Activated T-helper 17 cell treated with anti-CD3 and anti-CD28 coated beads, Interleukin-2, amount 50 U/mL, for 72 hours (primary cell): ENCODE results near the gene ANGPTL4. TPM values are rescaled to one million over a fixed set of nuclear protein-coding genes. Genes with fewer than 3 reads are reported as not detected.
"Not testable (repeated sequence)": the region's sequence is repeated elsewhere in the genome, so short reads cannot be mapped to it uniquely, and the experiment has no call there.

ENCODE experiments used
- ATAC-seq: fragments of 150-1000 bp; cut with Tn5 transposase; replicated peaks from 2 replicates; pipeline ENCODE4 v1.10.0; 2021; ENCODE audit warnings: mild to moderate bottlenecking, moderate library complexity
- H3K27ac Mint-ChIP-seq: one replicate; pipeline ENCODE4 v1.8.0; 2022; ENCODE audit warnings: mixed read lengths
- H3K27me3 Mint-ChIP-seq: one replicate; pipeline ENCODE4 v1.8.0; 2022; ENCODE audit warnings: mixed read lengths
- H3K36me3 Mint-ChIP-seq: one replicate; pipeline ENCODE4 v1.8.0; 2022; ENCODE audit warnings: low read depth, mild to moderate bottlenecking, mixed read lengths
- H3K4me1 Mint-ChIP-seq: one replicate; pipeline ENCODE4 v1.8.0; 2022; ENCODE audit warnings: mixed read lengths
- H3K4me3 Mint-ChIP-seq: one replicate; pipeline ENCODE4 v1.8.0; 2022; ENCODE audit warnings: mild to moderate bottlenecking, mixed read lengths
- H3K9me3 Mint-ChIP-seq: one replicate; pipeline ENCODE4 v1.8.0; 2022; ENCODE audit warnings: mixed read lengths
- total RNA-seq, 2 donors: library from RNA; stranded (reverse); gene quantifications; one replicate each; pipeline ENCODE4 v1.2.3, GENCODE V29; 2022

ANGPTL4 gene
- total RNA-seq, 2 donors from 2014 or later = 4.8 to 120 TPM

GRCh38 chr19:8367327-8368001, 3.5 kb downstream of the ANGPTL4 start:
- H3K9me3 Mint-ChIP-seq = no peaks in the 10 kb centered on the region
- peaks cover 76% of the 10 kb centered on the region for H3K36me3 Mint-ChIP-seq
- H3K4me3 Mint-ChIP-seq = peak overlapping the region; percentile 96
- ATAC-seq = no peak
- H3K27ac Mint-ChIP-seq = no peak overlapping the region
- peaks cover 12% of the 10 kb centered on the region for H3K4me1 Mint-ChIP-seq
- peaks cover 14% of the 10 kb centered on the region for H3K27me3 Mint-ChIP-seq

GRCh38 chr19:8370176-8371010, 6.4 kb downstream of the ANGPTL4 start:
- Mint-ChIP-seq H3K9me3 (no peaks in the 10 kb centered on the region), H3K27me3 (peaks cover 8% of the 10 kb centered on the region), H3K36me3 (peaks cover 67% of the 10 kb centered on the region), H3K27ac (no peak overlapping the region), H3K4me3 (no peak overlapping the region), H3K4me1 (peaks cover 6% of the 10 kb centered on the region)
- peak; percentile 8 for ATAC-seq

- no peak for ATAC-seq
- H3K27me3 Mint-ChIP-seq = peaks cover 4% of the 10 kb centered on the region
- H3K4me3 Mint-ChIP-seq = no peak overlapping the region
- H3K4me1 Mint-ChIP-seq = peaks cover 6% of the 10 kb centered on the region
- H3K27ac Mint-ChIP-seq = no peak overlapping the region
- peaks cover 61% of the 10 kb centered on the region for H3K36me3 Mint-ChIP-seq
- no peaks in the 10 kb centered on the region for H3K9me3 Mint-ChIP-seq
These were observed 7.3 kb downstream of the ANGPTL4 start for GRCh38 chr19:8371011-8371804.

DNA sequence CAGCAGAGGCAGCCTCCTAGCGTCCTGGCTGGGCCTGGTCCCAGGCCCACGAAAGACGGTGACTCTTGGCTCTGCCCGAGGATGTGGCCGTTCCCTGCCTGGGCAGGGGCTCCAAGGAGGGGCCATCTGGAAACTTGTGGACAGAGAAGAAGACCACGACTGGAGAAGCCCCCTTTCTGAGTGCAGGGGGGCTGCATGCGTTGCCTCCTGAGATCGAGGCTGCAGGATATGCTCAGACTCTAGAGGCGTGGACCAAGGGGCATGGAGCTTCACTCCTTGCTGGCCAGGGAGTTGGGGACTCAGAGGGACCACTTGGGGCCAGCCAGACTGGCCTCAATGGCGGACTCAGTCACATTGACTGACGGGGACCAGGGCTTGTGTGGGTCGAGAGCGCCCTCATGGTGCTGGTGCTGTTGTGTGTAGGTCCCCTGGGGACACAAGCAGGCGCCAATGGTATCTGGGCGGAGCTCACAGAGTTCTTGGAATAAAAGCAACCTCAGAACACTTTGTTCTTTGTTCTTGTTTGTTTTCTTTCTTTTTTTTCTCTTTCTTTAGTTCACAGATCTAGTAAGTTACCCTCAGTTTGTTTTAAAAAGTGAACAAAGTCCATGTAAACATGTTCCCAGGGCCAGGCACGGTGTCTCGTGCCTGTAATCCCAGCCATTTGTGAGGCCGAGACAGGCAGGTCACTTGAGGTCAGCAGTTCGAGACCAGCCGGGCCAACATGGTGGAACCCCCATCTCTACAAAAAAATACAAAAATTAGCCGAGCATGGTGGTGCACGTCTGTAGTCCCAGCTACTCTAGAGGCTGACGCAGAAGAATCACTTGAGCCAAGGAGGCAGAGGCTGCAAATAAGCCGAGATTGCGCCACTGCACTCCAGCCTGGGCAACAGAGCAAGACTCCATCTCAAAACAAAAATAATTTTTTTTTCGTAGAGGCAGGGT, 10.2 kb downstream of the ANGPTL4 start:
- Mint-ChIP-seq H3K27ac (no peak overlapping the region), H3K27me3 (no peaks in the 10 kb centered on the region), H3K36me3 (peaks cover 31% of the 10 kb centered on the region), H3K4me3 (no peak overlapping the region), H3K4me1 (no peaks in the 10 kb centered on the region), H3K9me3 (no peaks in the 10 kb centered on the region)
- peak; percentile 42 for ATAC-seq

GRCh38 chr19:8375766-8376165, 11.8 kb downstream of the ANGPTL4 start:
- H3K27me3 Mint-ChIP-seq, H3K27ac Mint-ChIP-seq: not testable (repeated sequence)
- H3K36me3 Mint-ChIP-seq = peaks cover 19% of the 10 kb centered on the region

GRCh38 chr19:8376373-8376974, 12.5 kb downstream of the ANGPTL4 start:
- H3K36me3 Mint-ChIP-seq = peaks cover 12% of the 10 kb centered on the region
- H3K27ac Mint-ChIP-seq, H3K4me3 Mint-ChIP-seq, H3K9me3 Mint-ChIP-seq, H3K4me1 Mint-ChIP-seq, ATAC-seq, H3K27me3 Mint-ChIP-seq: not testable (repeated sequence)

More at GRCh38 chr19:8375766-8376165, 11.8 kb downstream of the ANGPTL4 start:
- ATAC-seq, H3K9me3 Mint-ChIP-seq, H3K4me3 Mint-ChIP-seq, H3K4me1 Mint-ChIP-seq: not testable (repeated sequence)

DNA sequence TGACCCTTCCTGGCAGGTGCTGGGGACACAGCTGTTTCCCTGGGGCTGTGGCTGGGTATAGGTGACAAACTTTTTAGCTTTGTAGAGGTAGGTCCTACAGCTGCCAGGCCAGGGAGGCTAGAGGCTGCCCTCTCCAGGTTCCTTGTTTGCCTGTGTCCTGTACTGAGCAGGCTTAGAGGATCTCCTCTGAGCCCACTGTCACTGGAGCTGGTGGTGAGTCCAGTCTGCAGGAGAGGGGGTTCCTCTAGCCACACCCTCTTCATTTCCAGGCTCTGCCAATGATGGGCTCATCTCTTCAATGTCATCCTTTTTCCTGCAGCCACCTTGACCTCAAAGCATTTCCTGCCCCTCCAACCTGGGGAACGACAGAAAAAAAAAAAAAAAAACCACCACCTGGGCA, 13.6 kb downstream of the ANGPTL4 start:
- H3K27ac Mint-ChIP-seq = no peak overlapping the region
- H3K9me3 Mint-ChIP-seq = no peaks in the 10 kb centered on the region
- no peaks in the 10 kb centered on the region for H3K4me1 Mint-ChIP-seq
- no peaks in the 10 kb centered on the region for H3K27me3 Mint-ChIP-seq
- no peak overlapping the region for H3K4me3 Mint-ChIP-seq
- H3K36me3 Mint-ChIP-seq = peaks cover 5% of the 10 kb centered on the region
- ATAC-seq = no peak

DNA sequence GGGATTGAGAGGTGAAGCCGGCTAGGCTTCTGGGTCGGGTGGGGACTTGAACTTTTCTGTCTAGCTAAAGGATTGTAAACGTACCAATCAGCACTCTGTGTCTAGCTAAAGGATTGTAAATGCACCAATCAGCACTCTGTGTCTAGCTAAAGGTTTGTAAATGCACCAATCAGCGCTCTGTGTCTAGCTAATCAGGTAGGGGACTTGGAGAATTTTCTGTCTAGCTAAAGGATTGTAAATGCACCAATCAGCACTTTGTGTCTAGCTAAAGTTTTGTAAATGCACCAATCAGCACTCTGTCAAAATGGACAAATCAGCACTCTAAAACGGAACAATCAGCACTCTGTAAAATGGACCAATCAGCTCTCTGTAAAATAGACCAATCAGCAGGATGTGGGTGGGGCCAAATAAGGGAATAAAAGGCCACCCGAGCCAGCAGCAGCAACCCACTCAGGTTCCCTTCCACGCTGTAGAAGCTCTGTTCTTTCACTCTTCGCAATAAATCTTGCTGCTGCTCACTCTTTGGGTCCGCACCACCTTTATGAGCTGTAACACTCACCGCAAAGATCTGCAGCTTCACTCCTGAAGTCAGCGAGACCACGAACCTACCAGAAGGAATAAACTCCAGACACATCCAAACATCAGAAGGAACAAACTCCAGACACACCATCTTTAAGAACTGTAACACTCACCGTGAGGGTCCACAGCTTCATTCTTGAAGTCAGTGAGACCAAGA, 15.4 kb downstream of the ANGPTL4 start:
- H3K4me3 Mint-ChIP-seq = not testable (repeated sequence)

DNA sequence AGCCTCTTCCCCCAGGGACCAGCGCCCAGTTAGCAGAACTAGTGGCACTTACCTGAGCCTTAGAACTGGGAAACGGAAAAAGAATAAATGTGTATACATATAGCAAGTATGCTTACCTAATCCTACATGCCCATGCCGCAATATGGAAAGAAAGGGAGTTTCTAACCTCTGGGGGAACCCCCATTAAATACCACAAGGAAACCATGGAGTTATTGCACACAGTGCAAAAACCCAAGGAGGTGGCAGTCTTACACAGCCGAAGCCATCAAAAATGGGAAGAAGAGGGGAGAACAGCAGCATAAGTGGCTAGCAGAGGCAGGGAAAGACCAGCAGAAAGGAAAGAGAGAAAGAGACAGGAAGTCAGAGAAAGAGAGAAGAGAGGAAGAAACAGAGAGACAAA, 20.6 kb downstream of the ANGPTL4 start:
- H3K27me3 Mint-ChIP-seq, H3K4me1 Mint-ChIP-seq, H3K36me3 Mint-ChIP-seq, H3K9me3 Mint-ChIP-seq, ATAC-seq: not testable (repeated sequence)
- peak overlapping the region; percentile 44 for H3K27ac Mint-ChIP-seq
- H3K4me3 Mint-ChIP-seq = peak overlapping the region; percentile 43

More for the DNA sequence above, 15.4 kb downstream of the ANGPTL4 start:
- H3K9me3 Mint-ChIP-seq, H3K27me3 Mint-ChIP-seq, ATAC-seq, H3K27ac Mint-ChIP-seq, H3K4me1 Mint-ChIP-seq, H3K36me3 Mint-ChIP-seq: not testable (repeated sequence)

DNA sequence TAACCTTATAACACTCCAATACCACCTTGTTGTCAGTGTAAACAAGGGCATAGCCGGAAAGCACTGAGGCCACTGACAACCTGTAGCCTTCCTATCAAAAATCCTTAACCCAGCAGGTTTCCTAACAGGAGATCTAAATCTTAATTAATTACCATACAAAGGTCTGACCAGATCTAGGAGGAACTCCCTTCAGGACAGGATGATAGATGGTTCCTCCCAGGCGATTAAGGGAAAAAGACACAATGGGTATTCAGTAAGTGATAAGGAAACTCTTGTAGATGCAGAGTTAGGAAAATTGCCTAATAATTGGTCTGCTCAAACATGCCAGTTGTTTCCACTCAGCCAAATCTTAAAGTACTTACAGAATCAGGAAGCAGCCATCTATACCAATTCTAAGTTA, 21.1 kb downstream of the ANGPTL4 start:
- H3K36me3 Mint-ChIP-seq, H3K9me3 Mint-ChIP-seq, ATAC-seq, H3K27me3 Mint-ChIP-seq, H3K4me1 Mint-ChIP-seq: not testable (repeated sequence)
- peak overlapping the region; percentile 43 for H3K4me3 Mint-ChIP-seq
- H3K27ac Mint-ChIP-seq = peak overlapping the region; percentile 44

- not testable (repeated sequence) for H3K4me3 Mint-ChIP-seq, H3K9me3 Mint-ChIP-seq, H3K27me3 Mint-ChIP-seq, H3K36me3 Mint-ChIP-seq, H3K27ac Mint-ChIP-seq, H3K4me1 Mint-ChIP-seq, ATAC-seq
These were observed 21.6 kb downstream of the ANGPTL4 start for GRCh38 chr19:8385566-8385965.

DNA sequence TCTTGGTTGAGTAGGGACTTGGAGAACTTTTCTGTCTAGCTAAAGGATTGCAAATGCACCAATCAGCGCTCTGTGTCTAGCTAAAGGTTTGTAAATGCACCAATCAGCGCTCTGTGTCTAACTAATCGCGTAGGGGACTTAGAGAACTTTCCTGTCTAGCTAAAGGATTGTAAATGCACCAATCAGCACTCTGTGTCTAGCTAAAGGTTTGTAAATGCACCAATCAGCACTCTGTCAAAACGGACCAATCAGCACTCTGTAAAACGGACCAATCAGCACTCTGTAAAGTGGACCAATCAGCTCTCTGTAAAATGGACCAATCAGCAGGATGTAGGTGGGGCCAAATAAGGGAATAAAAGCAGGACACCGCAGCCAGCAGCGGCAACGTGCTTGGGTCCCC, 22.5 kb downstream of the ANGPTL4 start:
- H3K27ac Mint-ChIP-seq, ATAC-seq, H3K27me3 Mint-ChIP-seq, H3K4me1 Mint-ChIP-seq, H3K36me3 Mint-ChIP-seq, H3K4me3 Mint-ChIP-seq, H3K9me3 Mint-ChIP-seq: not testable (repeated sequence)

- no peaks in the 10 kb centered on the region for H3K27me3 Mint-ChIP-seq
- H3K36me3 Mint-ChIP-seq = no peaks in the 10 kb centered on the region
- no peaks in the 10 kb centered on the region for H3K9me3 Mint-ChIP-seq
- no peak for ATAC-seq
- no peak overlapping the region for H3K27ac Mint-ChIP-seq
- H3K4me1 Mint-ChIP-seq = peaks cover 11% of the 10 kb centered on the region
- no peak overlapping the region for H3K4me3 Mint-ChIP-seq
These were observed 23.0 kb downstream of the ANGPTL4 start for GRCh38 chr19:8386990-8387389.
